Right renal pelvis (tissue), 4 donors: Measurements from ENCODE around the gene VSTM5. TPM values are rescaled to one million over a fixed set of nuclear protein-coding genes. Genes with fewer than 3 reads are reported as not detected.
"Not testable (repeated sequence)": the region's sequence is repeated elsewhere in the genome, so short reads cannot be mapped to it uniquely, and the experiment has no call there.

Source experiments
- DNase-seq, 4 donors: peaks; one replicate each; pipeline ENCODE4 v3.0.0-alpha.2; 2013; ENCODE audit warnings: low read depth in 4 of 4, low spot score in 3 of 4, missing footprints in 1 of 4
- polyA plus RNA-seq, 4 donors: library from polyadenylated mRNA; unstranded; fragments of 120-200 nt; gene quantifications; one replicate each; pipeline ENCODE4 v1.2.1, GENCODE V29; 2013; ENCODE audit not compliant: insufficient read length in 4 of 4

Gene VSTM5
- polyA plus RNA-seq, 4 donors, result 1.2 to 2.9 (median 2.1) TPM

DNA sequence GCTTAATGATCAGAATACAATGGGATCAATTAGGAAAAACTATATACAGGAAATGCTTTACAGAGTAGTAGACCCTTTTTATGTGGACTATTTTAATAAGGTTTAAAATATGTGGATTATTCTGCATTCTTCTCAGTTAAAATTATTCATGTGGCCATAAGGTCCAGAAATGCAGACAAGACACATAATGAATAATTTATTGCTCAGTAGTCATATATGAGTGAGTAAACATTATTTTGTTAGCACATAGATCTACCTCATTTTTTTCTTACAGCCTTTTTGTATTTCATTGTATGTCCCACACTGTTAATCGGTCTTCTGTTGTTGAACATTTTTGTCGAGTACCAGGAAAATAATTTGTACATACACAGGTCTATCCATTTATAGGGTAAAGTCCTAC, 45.5 kb downstream of the VSTM5 start:
- no peak for DNase-seq

DNA sequence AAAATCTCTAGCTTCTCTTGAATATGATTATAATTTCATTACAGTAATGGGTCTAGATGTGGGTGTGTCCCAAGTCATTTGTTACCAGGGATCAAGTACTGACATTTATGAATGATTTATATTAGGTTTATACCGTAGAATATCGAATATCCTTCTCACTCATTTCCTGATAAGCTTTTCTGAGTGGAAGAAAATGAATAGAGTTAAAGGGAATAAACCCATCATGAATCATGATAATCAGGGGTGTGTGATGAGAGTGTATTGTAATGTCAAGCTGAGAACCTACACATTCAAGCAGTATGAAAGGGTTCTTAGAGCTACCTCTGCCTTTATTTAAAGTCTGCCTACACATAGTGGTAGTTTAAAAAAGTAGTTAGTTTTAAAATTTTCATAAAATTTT, 49.1 kb downstream of the VSTM5 start:
- no peak for DNase-seq

DNA sequence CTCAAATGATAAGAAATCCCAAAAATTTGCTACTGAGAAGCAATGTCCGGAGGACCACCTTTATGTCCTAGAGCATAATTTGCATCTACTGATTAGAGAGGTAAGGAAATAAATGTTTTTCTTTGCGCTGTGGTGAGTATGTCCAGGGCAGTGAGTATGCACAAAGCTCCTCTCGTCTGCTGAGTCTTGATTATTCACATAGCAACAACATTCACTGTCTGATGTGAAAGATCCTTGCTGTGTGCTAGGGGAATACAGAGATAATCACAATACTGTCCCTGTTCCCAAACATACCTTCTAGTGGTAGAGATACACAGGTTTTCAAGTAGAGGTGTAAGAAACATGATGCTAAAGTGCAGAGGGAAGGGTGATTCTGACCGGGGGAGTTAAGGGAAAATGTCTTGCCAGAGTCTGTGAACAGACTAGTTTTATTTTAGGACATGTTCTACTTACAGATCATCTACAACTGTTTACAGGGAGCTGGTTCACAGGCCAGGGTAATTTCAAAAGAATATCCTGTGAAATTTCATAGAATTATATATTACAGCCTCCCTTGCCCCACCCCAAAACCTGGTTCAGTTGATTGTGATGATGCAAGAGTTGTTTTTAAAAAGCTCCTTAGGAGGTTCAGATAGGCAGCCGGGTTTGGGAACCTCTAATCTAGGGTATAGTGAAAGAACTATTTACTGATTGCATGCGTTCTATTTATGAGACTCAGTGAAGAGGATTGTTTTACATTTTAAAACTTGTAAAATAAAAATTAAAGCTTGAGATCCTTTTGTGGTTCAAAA, 53.8 kb downstream of the VSTM5 start:
- no peak for DNase-seq

DNA sequence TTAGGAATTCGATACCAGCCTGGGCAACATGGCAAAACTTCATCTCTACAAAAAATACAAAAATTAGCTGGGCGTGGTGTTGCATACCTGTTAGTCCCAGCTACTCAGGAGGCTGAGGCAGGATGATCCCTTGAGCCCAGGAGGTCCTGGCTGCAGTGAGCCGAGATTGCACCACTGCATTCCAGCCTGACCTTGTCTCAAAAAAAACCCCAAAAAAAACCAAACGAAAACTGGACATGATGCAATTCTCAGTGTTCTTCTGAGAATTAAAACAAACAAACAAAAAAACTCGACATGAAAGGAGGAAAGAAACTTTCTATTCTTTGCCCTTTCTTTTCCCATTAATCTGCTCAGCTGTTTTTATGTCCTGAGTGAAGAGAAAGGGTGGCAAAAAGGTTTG, 58.9 kb downstream of the VSTM5 start:
- DNase-seq, result no peak

DNA sequence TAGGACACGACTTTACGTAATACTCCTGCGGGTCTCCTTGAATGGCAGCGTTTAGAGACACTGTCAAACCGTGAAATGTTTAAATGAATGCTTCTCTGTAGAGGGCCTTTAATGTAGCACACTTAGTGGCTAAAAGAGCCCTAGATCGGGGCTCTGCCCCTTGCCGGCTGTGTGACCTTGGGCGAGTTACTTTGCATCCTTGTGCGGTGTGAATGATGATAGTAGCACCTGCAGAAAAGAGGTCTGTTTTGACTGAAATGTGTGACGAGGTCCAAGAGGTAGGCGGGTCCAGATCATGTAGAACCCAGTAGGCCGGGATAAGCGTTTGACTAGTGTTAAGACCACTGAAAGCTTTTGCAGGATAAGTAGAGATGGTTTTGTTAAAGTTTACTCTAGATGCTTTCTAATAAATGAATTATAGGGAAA, 65.5 kb downstream of the VSTM5 start:
- peak in 2 of 4 donors; percentile 1 to 3 for DNase-seq

DNA sequence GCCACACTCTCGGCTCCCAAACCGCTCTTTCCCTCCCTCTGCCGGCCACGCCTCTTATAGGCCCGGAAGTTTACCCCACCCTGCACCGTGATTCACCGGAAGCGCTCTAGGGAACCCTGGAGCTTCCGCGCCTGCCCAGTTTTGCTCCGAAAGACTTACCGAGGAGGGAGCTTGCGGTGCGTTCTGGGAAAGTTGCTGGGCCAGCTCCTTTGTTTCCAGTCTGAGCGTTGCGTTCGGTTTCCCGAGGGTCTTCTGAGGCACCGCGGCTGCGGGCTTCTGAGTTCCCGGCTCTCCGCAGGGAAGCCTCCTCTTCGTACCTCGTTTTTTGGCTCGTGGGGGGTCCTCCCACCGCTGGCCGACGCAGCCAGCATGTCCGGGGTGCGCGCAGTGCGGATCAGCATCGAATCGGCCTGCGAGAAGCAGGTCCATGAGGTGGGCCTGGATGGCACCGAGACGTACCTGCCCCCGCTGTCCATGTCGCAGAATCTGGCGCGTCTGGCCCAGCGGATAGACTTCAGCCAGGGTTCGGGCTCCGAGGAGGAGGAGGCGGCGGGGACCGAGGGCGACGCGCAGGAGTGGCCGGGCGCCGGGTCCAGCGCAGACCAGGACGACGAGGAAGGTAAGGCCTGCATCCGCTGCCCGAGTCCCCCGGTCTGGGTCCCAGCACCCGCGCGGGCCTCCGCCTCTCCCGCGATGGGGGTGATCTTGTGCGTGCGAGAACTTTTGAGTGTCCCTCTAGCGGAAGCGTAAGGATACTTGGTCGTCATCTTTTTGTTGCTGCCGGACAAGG, 66.1 kb downstream of the VSTM5 start, which contains the start of gene MED17:
MED17 (plus strand) TSS at position 138 of the 790 bp plus-strand sequence; CDS start at position 370, 232 bp downstream.
- DNase-seq, result peak; percentile 84 to 91 (median 90)

DNA sequence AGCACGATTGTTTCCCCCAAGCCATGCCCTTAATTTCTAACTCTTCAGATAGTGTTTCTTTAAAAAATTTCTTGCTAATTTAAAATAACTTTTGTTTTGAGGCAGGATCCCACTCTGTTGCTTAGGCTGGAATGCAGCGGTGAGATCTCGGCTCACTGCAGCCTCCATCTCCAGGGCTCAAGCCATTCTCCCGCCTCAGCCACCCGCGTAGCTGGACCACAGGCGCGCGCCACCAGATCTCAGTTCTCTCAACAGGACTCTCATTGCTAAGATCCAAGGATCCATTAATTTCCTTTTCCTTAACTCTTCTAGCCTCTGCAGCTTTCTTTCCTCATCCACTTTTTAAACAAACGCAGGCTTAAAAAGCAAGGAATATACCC, 66.7 kb downstream of the VSTM5 start:
- DNase-seq, result peak in 1 of 4 donors; percentile 0

DNA sequence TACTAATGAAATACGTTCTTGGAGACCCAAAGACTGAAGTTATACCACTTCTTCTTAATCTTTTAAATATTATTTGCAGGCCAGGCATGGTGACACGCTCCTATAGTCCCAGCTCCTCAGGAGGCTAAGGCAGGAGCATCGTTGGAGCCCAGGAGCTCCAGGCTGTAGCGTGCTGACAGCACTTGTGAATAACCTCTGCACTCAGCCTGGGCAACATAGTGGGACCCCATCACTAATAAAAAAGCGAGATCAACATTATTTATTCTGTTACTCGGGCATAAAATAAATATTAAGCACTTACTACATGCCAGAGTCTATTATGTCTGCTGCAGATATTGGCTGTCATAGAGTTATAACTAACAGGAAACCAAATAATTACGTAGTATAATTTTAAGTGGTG, 67.1 kb downstream of the VSTM5 start:
- DNase-seq, result no peak

DNA sequence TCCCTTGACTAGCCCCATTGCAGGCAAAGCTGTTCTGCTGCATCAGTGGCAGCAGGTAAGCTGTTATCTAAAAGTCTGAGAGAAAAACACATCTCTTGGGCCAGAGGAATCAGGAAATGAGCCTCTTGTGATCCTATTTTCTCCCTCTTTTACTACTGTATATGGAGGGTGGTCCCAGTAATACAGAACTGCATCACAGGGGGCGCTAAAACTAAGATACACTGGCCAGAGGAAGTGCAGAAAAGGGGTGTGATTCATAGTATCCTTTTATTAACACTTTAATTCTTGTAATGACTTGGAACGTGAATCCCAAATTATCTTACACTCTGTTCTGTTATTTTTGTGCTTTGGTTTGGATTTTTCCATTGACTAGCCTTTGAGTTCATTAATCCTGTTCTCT, 75.1 kb downstream of the VSTM5 start:
- no peak for DNase-seq

DNA sequence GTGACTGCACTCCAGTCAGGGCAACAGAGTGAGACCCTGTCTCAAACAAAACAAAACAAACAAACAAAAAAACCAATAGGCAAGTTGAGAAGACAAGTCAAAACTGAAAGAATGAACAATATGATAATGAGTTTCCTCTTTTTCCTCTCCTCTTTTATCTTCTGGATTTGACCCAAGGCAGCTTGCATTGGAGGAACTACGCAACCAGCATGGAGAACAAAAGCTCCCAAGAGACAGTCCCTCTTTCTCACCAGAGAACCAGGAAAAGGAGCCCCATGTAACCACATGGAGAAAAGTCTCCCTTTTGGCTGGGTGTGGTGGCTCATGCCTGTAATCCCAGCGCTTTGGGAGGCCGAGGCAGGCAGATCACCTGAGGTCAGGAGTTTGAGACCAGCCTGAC, 75.9 kb downstream of the VSTM5 start:
- not testable (repeated sequence) for DNase-seq

DNA sequence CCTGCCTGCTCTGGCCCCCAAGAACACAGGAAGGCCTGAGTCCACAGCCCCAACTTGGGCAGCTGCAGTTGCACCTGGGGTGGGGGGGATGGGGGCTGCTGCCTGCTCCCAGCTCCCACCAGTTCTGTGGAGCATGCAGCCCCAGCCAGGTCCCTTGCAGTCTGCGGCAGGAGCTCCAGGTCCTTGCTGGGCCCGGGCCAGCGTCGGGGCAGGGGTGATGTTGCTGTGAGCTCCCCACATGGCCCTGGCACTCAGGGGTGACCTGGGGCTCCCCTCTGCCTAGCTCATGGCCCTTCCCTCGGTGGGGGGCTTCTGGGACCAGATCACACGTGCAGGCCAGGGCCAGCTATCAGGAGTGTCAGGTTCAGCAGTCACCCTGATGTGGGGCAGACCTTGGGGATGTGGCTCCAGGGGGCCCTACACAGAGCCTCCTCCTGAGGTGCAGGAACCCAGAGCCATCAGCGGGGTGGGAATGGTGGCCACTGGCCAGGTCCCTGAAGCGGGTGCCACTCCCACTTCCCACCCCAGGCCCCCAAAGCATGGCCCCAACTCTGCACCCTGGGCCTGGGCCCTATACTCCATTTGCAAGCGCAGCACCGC, 76.7 kb downstream of the VSTM5 start:
- DNase-seq, result no peak

DNA sequence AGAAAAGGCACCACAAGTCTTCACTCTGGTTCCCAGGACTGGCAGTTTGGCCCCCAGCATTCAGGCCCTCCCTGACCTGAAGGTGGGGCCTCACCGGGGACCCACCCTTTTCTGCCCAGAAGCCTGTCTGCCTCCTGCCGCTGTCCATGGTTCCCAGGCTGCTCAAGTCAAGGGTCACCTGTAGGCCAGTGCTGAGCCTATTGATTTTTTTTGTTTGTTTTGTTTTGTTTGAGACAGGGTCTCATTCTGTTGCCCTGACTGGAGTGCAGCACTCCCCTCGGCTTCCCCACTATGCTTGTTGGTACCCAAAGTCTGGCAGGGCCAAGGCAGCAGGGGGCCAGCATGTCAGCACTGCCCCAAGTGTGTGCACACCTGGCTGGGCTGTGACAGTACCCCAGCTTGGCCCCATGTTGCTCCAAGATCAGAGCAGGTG, 77.4 kb downstream of the VSTM5 start:
- no peak for DNase-seq

DNA sequence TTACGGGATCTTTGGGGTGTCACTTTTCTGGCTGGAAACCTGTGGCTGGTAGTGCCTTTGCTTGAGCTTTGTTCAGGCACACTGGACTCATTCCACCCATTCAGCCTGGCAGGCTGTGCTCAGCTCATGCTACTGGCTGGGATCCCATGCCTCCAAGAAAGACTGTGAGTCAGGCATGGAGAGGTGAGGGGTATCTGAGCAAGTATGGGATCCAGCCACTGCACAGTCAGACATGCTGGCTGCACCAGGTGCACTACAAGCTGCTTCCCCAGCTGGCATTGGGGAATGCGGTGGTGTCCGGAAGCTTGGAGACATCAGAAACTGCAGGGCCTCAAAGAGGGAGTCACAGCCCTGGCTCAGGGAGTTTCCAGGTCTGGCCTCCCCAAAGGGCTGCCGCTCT, 78.3 kb downstream of the VSTM5 start:
- no peak for DNase-seq

DNA sequence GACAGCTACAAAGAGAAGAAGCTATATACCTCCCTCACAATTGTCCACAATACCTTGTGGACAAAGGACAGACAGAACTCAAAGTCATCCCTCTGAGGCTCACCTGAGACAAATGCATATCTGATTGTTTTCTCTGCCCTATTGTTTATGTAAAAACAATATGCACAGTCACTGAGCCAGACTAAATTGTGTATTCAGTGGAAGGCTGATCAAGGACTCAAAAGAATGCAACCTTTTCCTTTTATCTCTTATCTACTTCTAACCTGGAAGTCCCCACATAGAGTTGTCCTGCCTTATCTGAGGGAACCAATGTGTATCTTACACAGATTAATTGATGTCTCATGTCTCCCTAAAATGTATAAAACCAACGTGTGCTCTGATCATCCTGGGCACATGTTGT, 80.3 kb downstream of the VSTM5 start:
- no peak for DNase-seq

Other genes with a start within 250 kb of the VSTM5 start
- 10 to 100 TPM; 18.0 to 22.5 (median 21.4) TPM for gene CEP295, start 188.9 kb downstream of the VSTM5 start, polyA plus RNA-seq
- 100 to 1,000 TPM; 108 to 141 (median 128) TPM for gene TAF1D, start 109.1 kb downstream of the VSTM5 start, polyA plus RNA-seq
- 100 to 1,000 TPM; 193 to 253 (median 208) TPM for gene C11orf54, start 108.9 kb downstream of the VSTM5 start, polyA plus RNA-seq
- gene MED17, start 66.3 kb downstream of the VSTM5 start, polyA plus RNA-seq, result 10 to 100 TPM; 36.7 to 51.1 (median 45.1) TPM
- gene HEPHL1, start 170.7 kb upstream of the VSTM5 start, polyA plus RNA-seq, result under 1 TPM in 3 of 4 donors, not detected in 1; 0.16 to 0.47 (median 0.20) TPM